ENCODE data around the gene CDH4.

The CDH4 gene

DNA sequence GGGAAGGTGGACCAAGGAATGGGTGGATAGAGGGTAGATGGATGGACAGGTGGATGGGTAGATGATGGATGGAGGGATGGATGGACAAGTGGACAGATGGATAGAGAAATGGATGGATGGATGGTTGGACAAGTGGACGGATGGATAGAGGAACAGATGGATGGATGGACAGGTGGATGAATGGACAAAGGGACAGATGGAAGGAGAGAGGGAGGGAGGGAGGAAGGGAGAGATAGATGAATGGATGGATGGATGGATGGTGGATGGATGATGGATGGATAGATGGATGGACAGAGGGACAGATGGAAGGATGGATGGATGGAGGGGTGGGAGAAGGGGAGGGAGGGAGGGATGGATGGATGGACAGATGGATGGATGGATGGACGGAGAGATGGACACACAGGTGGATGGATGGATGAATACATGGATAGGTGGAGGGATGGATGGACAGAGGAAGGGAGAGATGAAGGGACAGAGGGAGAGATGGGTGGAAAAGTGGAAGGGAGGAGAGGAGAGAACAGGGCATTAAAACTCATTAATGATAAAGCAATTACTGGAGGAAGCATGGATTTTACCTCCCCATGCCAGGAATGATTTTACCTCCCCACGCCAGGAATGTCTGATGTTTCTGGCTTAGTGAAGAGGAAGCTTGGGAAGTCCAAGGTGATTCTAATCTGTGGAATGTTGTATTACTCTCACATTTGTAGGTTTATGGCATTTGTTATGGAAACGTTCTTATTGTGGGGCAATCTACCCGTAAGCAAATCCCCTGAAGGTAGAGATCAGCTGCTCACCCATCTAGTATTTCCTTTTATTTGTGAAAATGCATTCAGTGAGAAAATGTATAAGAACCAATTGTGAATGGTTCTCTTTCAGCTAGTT, 430.3 kb downstream of the CDH4 start:
- ChIA-PET POLR2A (no interaction called here), CTCF (no interaction called here)
- TF ChIP-seq, protein P1, sequence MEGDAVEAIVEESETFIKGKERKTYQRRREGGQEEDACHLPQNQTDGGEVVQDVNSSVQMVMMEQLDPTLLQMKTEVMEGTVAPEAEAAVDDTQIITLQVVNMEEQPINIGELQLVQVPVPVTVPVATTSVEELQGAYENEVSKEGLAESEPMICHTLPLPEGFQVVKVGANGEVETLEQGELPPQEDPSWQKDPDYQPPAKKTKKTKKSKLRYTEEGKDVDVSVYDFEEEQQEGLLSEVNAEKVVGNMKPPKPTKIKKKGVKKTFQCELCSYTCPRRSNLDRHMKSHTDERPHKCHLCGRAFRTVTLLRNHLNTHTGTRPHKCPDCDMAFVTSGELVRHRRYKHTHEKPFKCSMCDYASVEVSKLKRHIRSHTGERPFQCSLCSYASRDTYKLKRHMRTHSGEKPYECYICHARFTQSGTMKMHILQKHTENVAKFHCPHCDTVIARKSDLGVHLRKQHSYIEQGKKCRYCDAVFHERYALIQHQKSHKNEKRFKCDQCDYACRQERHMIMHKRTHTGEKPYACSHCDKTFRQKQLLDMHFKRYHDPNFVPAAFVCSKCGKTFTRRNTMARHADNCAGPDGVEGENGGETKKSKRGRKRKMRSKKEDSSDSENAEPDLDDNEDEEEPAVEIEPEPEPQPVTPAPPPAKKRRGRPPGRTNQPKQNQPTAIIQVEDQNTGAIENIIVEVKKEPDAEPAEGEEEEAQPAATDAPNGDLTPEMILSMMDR (IDR thresholded peaks at IDR 0.05; ENCODE audit: control extremely low read depth, extremely low read depth, low read depth, missing control alignments), result no peak
- no peak for DNase-seq (ENCODE audit: extremely low spot score)

DNA sequence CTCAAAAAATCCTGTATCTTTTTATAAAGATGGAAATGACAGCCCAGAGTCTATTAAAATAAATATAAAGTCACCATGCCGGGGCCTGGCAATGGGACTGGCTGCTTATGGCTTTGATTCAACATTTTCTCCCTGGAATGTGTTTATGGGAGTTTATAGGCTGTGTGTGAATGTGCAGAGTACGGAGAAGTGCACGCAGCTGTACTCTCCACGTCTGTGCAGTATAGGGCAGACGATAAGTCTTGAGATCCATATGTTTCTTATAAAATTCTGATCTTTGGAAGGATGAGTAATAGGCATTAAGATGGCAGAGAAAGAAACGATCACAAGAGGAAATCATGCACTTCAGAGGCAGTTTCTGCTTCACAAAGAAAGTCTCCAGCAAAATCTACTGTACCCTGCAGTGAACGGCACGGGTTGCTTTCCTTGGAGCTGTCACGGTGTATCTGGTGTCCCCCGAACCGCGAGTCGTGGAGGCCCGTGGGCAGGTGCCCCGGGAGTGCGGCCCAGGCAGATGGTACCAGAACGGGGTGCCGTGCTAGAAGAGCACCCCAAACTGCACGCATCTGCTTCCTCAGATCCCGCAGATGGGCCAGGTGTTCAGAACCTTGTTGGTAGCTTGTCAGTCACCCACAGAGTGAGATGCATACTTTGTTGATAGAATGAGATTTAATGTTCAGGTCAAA, 431.1 kb downstream of the CDH4 start:
- no peak for DNase-seq (ENCODE audit: extremely low spot score)
- TF ChIP-seq, protein P1 (IDR thresholded peaks at IDR 0.05; ENCODE audit: control extremely low read depth, extremely low read depth, low read depth, missing control alignments), result no peak
- CTCF ChIA-PET, result no interaction called here
- POLR2A ChIA-PET, result no interaction called here

DNA sequence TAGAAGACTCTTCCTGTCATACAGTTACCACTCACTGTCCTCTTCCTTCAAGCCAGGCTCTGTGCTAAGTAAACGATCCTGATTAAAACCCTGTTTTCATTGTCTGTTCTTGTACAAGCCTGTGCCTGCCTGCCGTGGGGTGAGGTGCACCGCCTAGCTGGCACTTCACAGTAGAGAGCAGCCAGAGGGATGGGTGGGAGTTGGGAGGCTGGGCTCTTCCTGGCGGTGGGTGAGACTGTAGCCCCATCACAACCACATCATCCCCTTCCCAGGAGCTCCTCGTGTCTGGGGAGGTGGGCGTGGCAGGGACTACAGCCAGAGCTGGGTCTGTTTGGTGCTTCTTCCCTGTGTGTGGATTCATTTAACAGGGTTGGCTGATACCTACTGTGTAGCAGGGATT, 431.7 kb downstream of the CDH4 start:
- POLR2A ChIA-PET, result no interaction called here
- DNase-seq (ENCODE audit: extremely low spot score), result no peak
- TF ChIP-seq, protein P1 (IDR thresholded peaks at IDR 0.05; ENCODE audit: control extremely low read depth, extremely low read depth, low read depth, missing control alignments), result no peak
- CTCF ChIA-PET, result no interaction called here

- ChIA-PET POLR2A (no interaction called here), CTCF (no interaction called here)
- TF ChIP-seq, protein P1 (IDR thresholded peaks at IDR 0.05; ENCODE audit: control extremely low read depth, extremely low read depth, low read depth, missing control alignments), result no peak
- DNase-seq (ENCODE audit: extremely low spot score), result no peak
Measured at GRCh38 chr20:61684136-61684535, 432.1 kb downstream of the CDH4 start.

GRCh38 chr20:61684583-61685235, 432.6 kb downstream of the CDH4 start:
- TF ChIP-seq, protein P1 (IDR thresholded peaks at IDR 0.05; ENCODE audit: control extremely low read depth, extremely low read depth, low read depth, missing control alignments), result no peak
- DNase-seq (ENCODE audit: extremely low spot score), result no peak
- CTCF ChIA-PET, result no interaction called here
- POLR2A ChIA-PET, result no interaction called here

- DNase-seq (ENCODE audit: extremely low spot score), result no peak
- ChIA-PET POLR2A (no interaction called here), CTCF (no interaction called here)
- TF ChIP-seq, protein P1 (IDR thresholded peaks at IDR 0.05; ENCODE audit: control extremely low read depth, extremely low read depth, low read depth, missing control alignments), result no peak
Measured at GRCh38 chr20:61685462-61685861, 433.4 kb downstream of the CDH4 start.
